ENCODE measurements around the gene NUP93.

NUP93 gene

DNA sequence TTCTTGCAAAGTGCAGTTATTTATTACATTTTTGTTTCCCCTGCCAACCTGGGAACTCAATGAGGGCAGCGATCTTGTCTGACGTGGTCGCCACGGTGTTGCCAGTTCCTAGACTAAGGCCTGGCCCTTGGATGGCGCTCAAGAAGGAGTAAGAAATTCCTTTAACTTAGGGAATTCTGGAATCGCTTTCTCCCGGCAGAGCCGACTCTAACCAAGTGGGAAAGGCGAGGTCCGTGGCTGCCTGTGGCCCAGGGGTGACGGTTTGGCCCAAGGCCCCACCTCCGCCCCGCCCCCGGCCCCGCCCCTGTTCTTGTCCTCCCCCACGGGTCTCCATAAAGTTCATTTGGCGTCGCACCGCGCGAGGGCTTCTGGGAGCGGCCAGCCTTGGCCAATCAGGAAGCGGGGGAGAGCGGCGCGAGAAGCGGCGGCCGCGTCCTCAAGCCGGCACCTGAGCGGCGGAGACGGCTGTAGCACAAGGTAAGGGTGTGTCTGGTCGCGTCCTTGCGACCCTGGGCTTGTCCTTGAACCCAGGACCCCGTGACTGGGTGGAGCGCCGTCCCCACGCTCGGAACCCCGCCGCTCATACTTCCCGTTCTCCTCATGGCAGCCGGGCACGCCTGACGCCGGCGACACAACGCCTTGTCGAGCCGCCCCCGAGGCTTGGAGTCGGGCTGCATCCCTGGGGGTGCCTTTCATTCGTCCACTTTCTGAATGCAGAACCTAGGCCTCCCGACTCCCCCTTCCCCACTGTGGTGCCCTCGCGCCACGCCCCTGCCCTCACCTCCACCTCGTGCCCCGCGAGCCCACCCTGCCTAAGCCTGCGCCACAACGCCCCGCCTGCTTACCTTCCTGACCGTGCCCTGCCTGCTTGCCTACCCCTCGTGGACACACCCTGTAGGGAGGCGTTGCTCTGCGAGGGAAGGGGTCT, at the start of gene NUP93:
NUP93 (plus strand) TSS at position 395 of the 928 bp plus-strand sequence. CDS start 18,119 bp downstream, outside the sequence.
- DNase-seq (peak; percentile 88), ATAC-seq (peak; percentile 84)
- H3K4me3 Mint-ChIP-seq = no peak within 1 kb of the TSS
- no peaks in the 10 kb centered on the region for H3K27me3 Mint-ChIP-seq
- H3K4me1 Mint-ChIP-seq = peaks cover 15% of the 10 kb centered on the region
- H3K27ac Mint-ChIP-seq = peak within 1 kb of the TSS; percentile 86
- no peaks in the 10 kb centered on the region for H3K9me3 Mint-ChIP-seq
- H3K36me3 Mint-ChIP-seq (ENCODE audit: low read depth) = no peaks in the 10 kb centered on the region

GRCh38 chr16:56681939-56682702, 47.8 kb upstream of the NUP93 start, which contains the start of gene MT1X:
TSS of gene MT1X (plus strand) at chr16:56682470. CDS start at chr16:56682541, 71 bp downstream.
- DNase-seq (peak; percentile 88), ATAC-seq (peak; percentile 96)
- peak within 1 kb of the TSS; percentile 90 for H3K4me3 Mint-ChIP-seq
- peaks cover 27% of the 10 kb centered on the region for H3K4me1 Mint-ChIP-seq
- H3K36me3 Mint-ChIP-seq (ENCODE audit: low read depth) = peaks cover 5% of the 10 kb centered on the region
- H3K9me3 Mint-ChIP-seq = no peaks in the 10 kb centered on the region
- no peaks in the 10 kb centered on the region for H3K27me3 Mint-ChIP-seq
- H3K27ac Mint-ChIP-seq = peak within 1 kb of the TSS; percentile 85

DNA sequence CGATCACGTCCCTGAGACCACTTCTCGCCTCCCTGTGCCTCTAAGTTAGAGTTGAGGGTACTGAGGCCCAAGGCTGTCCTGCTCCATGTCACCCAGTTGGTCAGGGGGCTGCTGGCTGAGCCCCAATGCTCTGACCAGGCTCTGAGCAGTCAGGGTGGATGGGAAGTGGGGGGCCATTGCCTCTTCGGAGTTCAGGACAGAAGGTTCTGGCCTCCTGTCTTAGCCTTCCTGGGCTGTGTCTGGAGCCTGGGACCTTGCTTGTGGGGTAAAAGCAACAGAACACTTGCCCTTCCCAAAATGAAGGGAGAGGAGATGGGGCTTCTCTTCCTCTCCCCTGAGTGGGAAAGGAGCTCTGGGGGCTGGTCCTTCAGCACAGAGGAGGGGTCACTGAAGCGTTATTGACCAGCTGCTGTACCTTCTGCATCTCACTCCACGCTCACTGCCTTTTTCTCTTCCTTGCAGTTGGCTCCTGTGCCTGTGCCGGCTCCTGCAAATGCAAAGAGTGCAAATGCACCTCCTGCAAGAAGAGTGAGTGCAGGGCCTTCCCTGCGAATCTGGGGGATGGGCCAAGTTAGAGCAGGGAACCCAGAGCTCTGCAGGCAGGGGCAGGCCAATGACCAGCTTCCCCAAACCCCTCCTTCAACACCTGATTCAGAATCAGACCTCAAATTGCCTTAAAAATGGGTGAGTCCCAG, 47.1 kb upstream of the NUP93 start:
- peak overlapping the region; percentile 90 for H3K4me3 Mint-ChIP-seq
- no peaks in the 10 kb centered on the region for H3K9me3 Mint-ChIP-seq
- H3K36me3 Mint-ChIP-seq (ENCODE audit: low read depth) = peaks cover 5% of the 10 kb centered on the region
- ATAC-seq = no peak
- H3K4me1 Mint-ChIP-seq = peaks cover 27% of the 10 kb centered on the region
- DNase-seq = no peak
- H3K27ac Mint-ChIP-seq = peak overlapping the region; percentile 85
- no peaks in the 10 kb centered on the region for H3K27me3 Mint-ChIP-seq

DNA sequence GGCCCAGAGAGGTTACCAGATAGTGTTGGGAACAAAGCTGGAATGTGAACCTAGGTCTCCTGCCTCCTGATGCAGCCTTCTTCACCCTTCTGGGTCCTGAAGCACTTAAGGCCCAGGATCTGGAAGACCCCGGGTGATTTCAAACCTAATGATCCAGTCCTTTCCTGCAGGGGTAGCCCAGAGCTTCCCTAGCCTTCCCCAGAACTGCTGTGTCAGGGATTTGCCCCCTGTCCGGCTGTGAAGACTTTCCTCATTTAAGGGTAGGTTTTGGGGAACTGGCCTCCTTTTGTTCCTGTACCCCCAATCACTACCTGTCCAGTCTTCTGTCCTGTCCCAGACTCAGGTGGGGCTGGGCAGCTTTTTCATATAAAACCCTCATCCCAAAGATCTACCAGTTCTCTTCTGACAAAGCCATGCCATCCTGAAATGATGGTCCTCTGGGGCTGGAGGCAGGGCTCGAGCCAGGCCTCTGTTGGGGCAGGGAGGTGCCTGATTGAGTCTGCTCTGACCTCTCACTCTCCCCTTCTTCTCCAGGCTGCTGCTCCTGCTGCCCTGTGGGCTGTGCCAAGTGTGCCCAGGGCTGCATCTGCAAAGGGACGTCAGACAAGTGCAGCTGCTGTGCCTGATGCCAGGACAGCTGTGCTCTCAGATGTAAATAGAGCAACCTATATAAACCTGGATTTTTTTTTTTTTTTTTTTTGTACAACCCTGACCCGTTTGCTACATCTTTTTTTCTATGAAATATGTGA, 46.3 kb upstream of the NUP93 start:
- Mint-ChIP-seq H3K4me1 (peaks cover 27% of the 10 kb centered on the region), H3K4me3 (peak overlapping the region; percentile 90), H3K27ac (no peak overlapping the region), H3K27me3 (no peaks in the 10 kb centered on the region), H3K36me3 (ENCODE audit: low read depth) (peaks cover 5% of the 10 kb centered on the region), H3K9me3 (no peaks in the 10 kb centered on the region)
- DNase-seq = no peak
- no peak for ATAC-seq

DNA sequence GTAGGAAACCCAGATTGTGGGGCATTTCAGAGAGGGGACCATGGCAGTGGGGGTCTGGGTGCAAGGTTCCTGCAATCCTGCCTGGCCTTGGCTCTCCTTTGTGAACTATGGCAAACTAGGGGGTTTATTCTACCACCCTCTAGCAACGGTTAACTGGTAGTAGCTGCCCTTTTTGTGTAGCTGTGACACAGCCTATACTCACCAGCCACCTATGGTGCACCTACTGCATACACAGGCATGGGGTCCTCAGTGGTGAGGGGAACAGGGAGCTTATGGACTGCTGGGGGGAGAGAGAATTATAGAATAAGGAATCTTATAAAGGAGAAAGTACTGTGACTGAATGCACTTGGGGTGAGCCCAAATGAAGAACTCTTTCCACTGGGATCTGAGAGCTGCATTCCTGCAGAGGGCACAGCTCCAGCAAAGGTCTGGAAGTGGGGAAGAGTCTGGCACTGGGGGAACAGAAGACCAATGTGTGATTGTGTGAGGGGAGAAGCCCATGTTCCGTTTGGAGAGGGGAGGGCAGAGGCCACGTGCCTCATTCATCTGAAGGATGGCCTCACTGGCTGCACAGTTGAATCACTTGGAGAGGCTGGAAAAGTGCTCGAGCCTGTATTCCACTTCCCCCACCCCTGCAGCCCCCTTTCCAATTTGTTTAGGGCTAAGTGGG, 45.5 kb upstream of the NUP93 start:
- peaks cover 5% of the 10 kb centered on the region for H3K36me3 Mint-ChIP-seq (ENCODE audit: low read depth)
- ATAC-seq (no peak), DNase-seq (no peak)
- H3K9me3 Mint-ChIP-seq = no peaks in the 10 kb centered on the region
- H3K27me3 Mint-ChIP-seq = no peaks in the 10 kb centered on the region
- peaks cover 27% of the 10 kb centered on the region for H3K4me1 Mint-ChIP-seq
- H3K4me3 Mint-ChIP-seq = peak overlapping the region; percentile 90
- H3K27ac Mint-ChIP-seq = no peak overlapping the region

GRCh38 chr16:56684926-56685590, 44.9 kb upstream of the NUP93 start:
- no peaks in the 10 kb centered on the region for H3K27me3 Mint-ChIP-seq
- peaks cover 5% of the 10 kb centered on the region for H3K36me3 Mint-ChIP-seq (ENCODE audit: low read depth)
- H3K9me3 Mint-ChIP-seq = no peaks in the 10 kb centered on the region
- no peak overlapping the region for H3K27ac Mint-ChIP-seq
- peaks cover 24% of the 10 kb centered on the region for H3K4me1 Mint-ChIP-seq
- DNase-seq (no peak), ATAC-seq (no peak)
- no peak overlapping the region for H3K4me3 Mint-ChIP-seq

DNA sequence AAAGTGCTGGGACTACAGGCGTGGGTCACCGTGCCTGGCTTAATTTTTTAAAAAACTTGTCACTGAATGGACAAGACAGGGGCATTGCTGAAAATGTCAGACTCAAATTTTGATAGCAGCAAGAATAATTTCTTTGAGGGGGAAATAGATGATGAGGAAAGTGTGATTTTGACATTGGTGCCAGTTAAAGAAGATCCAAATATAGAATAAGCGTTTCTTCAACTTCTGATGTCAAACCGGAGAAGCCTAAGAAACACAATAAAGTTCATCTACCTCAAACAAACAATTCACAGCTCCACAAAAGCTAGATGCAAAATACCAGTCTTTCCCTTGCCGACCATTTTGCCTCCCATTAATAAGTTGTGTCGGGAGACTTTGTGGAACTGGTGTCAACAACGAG, 43.2 kb upstream of the NUP93 start:
- Mint-ChIP-seq H3K4me1 (peaks cover 20% of the 10 kb centered on the region), H3K36me3 (ENCODE audit: low read depth) (peaks cover 5% of the 10 kb centered on the region), H3K9me3 (no peaks in the 10 kb centered on the region), H3K27ac (no peak overlapping the region), H3K27me3 (peaks cover 2% of the 10 kb centered on the region), H3K4me3 (no peak overlapping the region)
- DNase-seq (no peak), ATAC-seq (no peak)

GRCh38 chr16:56688762-56689161, 41.2 kb upstream of the NUP93 start:
- no peak for ATAC-seq
- Mint-ChIP-seq H3K27me3 (peaks cover 2% of the 10 kb centered on the region), H3K27ac (no peak overlapping the region), H3K4me3 (no peak overlapping the region), H3K4me1 (peaks cover 3% of the 10 kb centered on the region), H3K9me3 (no peaks in the 10 kb centered on the region), H3K36me3 (ENCODE audit: low read depth) (peaks cover 5% of the 10 kb centered on the region)
- DNase-seq = no peak

DNA sequence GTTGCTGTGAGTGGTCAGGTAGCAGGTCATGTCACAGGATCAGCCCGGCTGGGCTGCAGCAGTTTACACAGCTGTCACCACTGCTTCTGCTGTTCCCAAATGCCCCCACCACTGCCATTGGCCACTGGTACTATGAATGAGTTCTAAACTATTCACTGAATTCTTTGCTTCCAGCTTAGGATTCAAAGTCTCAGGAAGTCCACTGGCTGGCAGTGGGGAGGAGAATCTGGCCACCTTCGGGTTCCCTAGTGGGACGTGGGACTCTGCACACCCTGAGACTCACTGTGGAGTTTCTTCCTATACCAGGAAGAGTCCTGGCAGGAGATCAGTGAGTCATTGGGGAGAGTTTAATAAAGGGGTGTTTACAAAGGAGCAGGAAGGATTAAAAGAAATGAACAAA, 40.8 kb upstream of the NUP93 start:
- no peak for DNase-seq
- no peak for ATAC-seq
- Mint-ChIP-seq H3K27ac (no peak overlapping the region), H3K9me3 (no peaks in the 10 kb centered on the region), H3K4me3 (no peak overlapping the region), H3K27me3 (peaks cover 2% of the 10 kb centered on the region), H3K36me3 (ENCODE audit: low read depth) (peaks cover 5% of the 10 kb centered on the region), H3K4me1 (no peaks in the 10 kb centered on the region)

DNA sequence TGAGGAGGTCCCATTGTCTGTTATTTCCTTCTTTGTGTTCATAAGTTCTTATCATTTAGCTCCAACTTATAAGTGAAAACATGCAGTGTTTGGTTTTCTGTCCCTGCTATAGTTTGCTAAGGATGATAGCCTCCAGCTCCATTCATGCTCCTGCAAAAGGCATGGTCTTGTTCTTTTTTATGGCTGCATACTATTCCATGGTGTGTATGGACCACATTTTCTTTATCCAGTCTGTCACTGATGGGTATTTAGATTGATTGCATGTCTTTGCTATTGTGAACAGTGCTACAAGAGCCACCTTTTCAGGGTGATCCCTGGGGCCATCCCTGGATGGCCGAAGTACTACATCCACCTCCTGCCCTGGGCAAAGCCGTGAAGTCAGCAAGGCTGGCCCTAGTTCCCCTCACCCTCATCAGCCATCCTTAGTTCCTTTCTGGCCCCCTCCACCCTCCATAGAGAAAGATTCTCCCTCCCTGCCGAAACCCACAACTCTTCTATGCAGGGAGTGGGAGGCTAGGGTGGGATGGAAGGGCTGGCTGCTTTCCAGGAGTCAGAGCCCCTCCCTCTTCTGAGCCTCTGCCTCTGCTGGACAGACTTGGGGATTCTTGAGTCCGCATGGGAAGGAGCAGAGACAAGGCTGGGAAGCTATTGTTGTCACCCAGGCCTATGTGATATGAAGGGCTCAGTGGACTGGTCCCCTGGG, 39.4 kb upstream of the NUP93 start:
- Mint-ChIP-seq H3K9me3 (no peaks in the 10 kb centered on the region), H3K27ac (no peak overlapping the region), H3K27me3 (peaks cover 2% of the 10 kb centered on the region), H3K4me3 (no peak overlapping the region), H3K36me3 (ENCODE audit: low read depth) (peaks cover 5% of the 10 kb centered on the region), H3K4me1 (no peaks in the 10 kb centered on the region)
- no peak for ATAC-seq
- no peak for DNase-seq

DNA sequence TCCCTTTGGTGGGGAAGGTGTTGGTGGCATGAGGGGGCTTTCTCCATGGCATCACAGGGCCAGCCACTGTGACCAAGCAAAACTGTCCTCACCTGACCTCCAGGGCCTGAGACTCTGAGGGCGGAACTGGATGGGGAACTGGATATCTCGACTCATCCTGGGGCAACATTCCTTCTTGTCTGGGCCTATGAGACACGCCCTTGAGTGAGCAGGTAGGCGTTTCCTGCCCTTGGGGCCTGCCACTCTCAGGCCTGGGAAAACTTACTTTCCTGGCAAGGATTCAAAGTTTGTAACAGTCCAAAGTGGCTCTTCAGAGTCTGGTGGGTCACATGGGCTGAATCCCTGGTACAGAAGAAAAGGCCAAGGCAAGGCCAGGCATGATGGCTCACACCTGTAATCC, 38.0 kb upstream of the NUP93 start:
- H3K27ac Mint-ChIP-seq = no peak overlapping the region
- DNase-seq (no peak), ATAC-seq (no peak)
- H3K4me1 Mint-ChIP-seq = no peaks in the 10 kb centered on the region
- no peaks in the 10 kb centered on the region for H3K36me3 Mint-ChIP-seq (ENCODE audit: low read depth)
- H3K9me3 Mint-ChIP-seq = no peaks in the 10 kb centered on the region
- no peak overlapping the region for H3K4me3 Mint-ChIP-seq
- H3K27me3 Mint-ChIP-seq = peaks cover 2% of the 10 kb centered on the region

DNA sequence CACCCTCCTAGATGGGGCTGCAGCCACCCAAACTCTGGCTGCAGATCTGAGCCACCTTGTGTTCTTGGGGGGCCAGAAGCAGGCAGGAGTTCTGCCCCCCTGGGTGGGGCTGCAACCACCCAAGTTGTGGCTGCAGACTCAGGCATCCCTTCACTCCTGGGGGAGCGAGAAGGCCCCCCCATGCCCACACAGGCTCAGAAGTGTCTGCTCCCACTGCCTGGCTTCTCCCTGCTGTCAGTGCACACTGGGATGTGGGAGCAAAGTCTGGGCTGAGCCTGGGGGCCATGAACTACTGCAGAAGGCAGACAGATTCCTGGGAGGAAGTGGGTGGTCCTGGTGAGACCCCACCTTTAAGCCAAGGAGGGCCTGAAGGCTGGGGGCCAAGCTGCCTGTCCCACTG, 34.7 kb upstream of the NUP93 start:
- DNase-seq = no peak
- Mint-ChIP-seq H3K36me3 (ENCODE audit: low read depth) (no peaks in the 10 kb centered on the region), H3K27ac (no peak overlapping the region), H3K4me1 (no peaks in the 10 kb centered on the region), H3K9me3 (peaks cover 5% of the 10 kb centered on the region), H3K4me3 (no peak overlapping the region), H3K27me3 (peaks cover 2% of the 10 kb centered on the region)
- ATAC-seq = no peak
